Esophagus squamous epithelium (tissue), 5 donors: Measurements from ENCODE around the gene SOD2. TPM values are rescaled to one million over a fixed set of nuclear protein-coding genes. Genes with fewer than 3 reads are reported as not detected.
"Not testable (repeated sequence)": the region's sequence is repeated elsewhere in the genome, so short reads cannot be mapped to it uniquely, and the experiment has no call there.

Experiments used
- DNase-seq: peaks from one replicate; lab custom pipeline; 2025; lab: John Stamatoyannopoulos, UW
- H3K27ac ChIP-seq, 4 donors: fragments of 200-600 bp; sonication (generic); one replicate each; pipeline ENCODE4 v1.5.1; 2016 to 2019; ENCODE audit warnings: mild to moderate bottlenecking in 1 of 4
- H3K27me3 ChIP-seq, 4 donors: fragments of 200-600 bp; sonication (generic); 1 replicate in 3 of 4; 2 replicates in 1 of 4; pipeline versions ENCODE4 v1.5.1 to v1.6.0; 2017 to 2021; ENCODE audit warnings: antibody characterized with exemption in 1 of 4
- H3K36me3 ChIP-seq, 3 donors: fragments of 200-600 bp; sonication (generic); one replicate each; pipeline ENCODE4 v1.5.1; 2016 to 2019
- H3K4me1 ChIP-seq, 3 donors: fragments of 200-600 bp; sonication (generic); one replicate each; pipeline ENCODE4 v1.5.1; 2017 to 2019
- H3K4me3 ChIP-seq, 4 donors: fragments of 200-600 bp; sonication (generic); 1 replicate in 3 of 4; 2 replicates in 1 of 4; pipeline ENCODE4 v1.5.1; 2016 to 2019; ENCODE audit warnings: mild to moderate bottlenecking in 2 of 4, moderate library complexity in 1 of 4
- H3K9me3 ChIP-seq, 3 donors: fragments of 200-600 bp; sonication (generic); one replicate each; pipeline ENCODE4 v1.5.1; 2016 to 2019
- CTCF ChIP-seq, 6 experiments: fragments of 450-650 bp in 4 of 6; fragments of 200-600 bp in 2 of 6; sonication (generic) in 2 of 6; IDR thresholded peaks; one replicate each; pipeline ENCODE4 v1.5.1; 2016 to 2019; ENCODE audit warnings: antibody characterized with exemption in 6 of 6, mild to moderate bottlenecking in 4 of 6, moderate library complexity in 4 of 6
- POLR2A ChIP-seq, 4 donors: fragments of 450-650 bp; IDR thresholded peaks; one replicate each; pipeline ENCODE4 v1.6.1; 2017; ENCODE audit warnings: antibody characterized with exemption in 4 of 4, mild to moderate bottlenecking in 4 of 4, moderate library complexity in 3 of 4
- WGBS, 2 donors: methylation state at CpG; one replicate each; pipeline ENCODE4 v1.1.5; 2018; 5-methylcytosine and 5-hydroxymethylcytosine counted together
- intact Hi-C: fragments of 100-400 bp; cut with DNase I; formaldehyde crosslinking; loops from one replicate; pipeline ENCODE4 v1.15.0; 2022
- total RNA-seq, 4 donors: library from RNA; depleted of rRNA; stranded (reverse); fragments of >200 nt; gene quantifications; one replicate each; pipeline ENCODE4 v1.1.0, GENCODE V29; 2016
- donor health status: DM: yes; HTN: yes; CAD: no.

SOD2 gene
- total RNA-seq, 4 donors from 2014 or later: 227 to 792 (median 519) TPM

- no peak for DNase-seq
- Histone ChIP-seq H3K27me3 (no peaks in the 10 kb centered on the region), H3K36me3 (peaks cover 0 to 65% (median 14%) of the 10 kb centered on the region in 3 donors), H3K4me1 (peaks cover 0 to 58% (median 21%) of the 10 kb centered on the region in 3 donors), H3K4me3 (no peak overlapping the region), H3K9me3 (no peaks in the 10 kb centered on the region), H3K27ac (peak overlapping the region; percentile 24 to 76 (median 59))
- TF ChIP-seq CTCF (IDR thresholded peaks at IDR 0.05) (no peak), POLR2A (IDR thresholded peaks at IDR 0.05) (no peak)
- intact Hi-C loops: no loop called here
- 31 to 34% methylated on average over 5 of the region's 5 CpGs for WGBS, 2 donors
Measured at GRCh38 chr6:159679091-159680077, 13.7 kb downstream of the SOD2 start.

- peak overlapping the region in 3 of 4 donors; percentile 22 to 76 (median 63) for H3K27ac ChIP-seq
- H3K27me3 ChIP-seq: no peaks in the 10 kb centered on the region
- peaks cover 0 to 56% (median 14%) of the 10 kb centered on the region in 3 donors for H3K36me3 ChIP-seq
- 96% methylated on average over 3 of the region's 3 CpGs for WGBS, 2 donors
- H3K4me3 ChIP-seq: no peak overlapping the region
- intact Hi-C loops: no loop called here
- TF ChIP-seq POLR2A (IDR thresholded peaks at IDR 0.05) (no peak), CTCF (IDR thresholded peaks at IDR 0.05) (no peak)
- H3K4me1 ChIP-seq: peaks cover 0 to 58% (median 19%) of the 10 kb centered on the region in 3 donors
- no peaks in the 10 kb centered on the region for H3K9me3 ChIP-seq
- no peak for DNase-seq
Measured at GRCh38 chr6:159678574-159678973, 14.5 kb downstream of the SOD2 start.

- no peak overlapping the region for H3K4me3 ChIP-seq
- H3K4me1 ChIP-seq: peaks cover 0 to 49% (median 11%) of the 10 kb centered on the region in 3 donors
- no peak for DNase-seq
- H3K27me3 ChIP-seq: no peaks in the 10 kb centered on the region
- H3K9me3 ChIP-seq: no peaks in the 10 kb centered on the region
- H3K27ac ChIP-seq: no peak overlapping the region
- WGBS, 2 donors: 92 to 94% methylated on average over 5 of the region's 5 CpGs
- peaks cover 0 to 47% (median 14%) of the 10 kb centered on the region in 3 donors for H3K36me3 ChIP-seq
- TF ChIP-seq POLR2A (IDR thresholded peaks at IDR 0.05) (no peak), CTCF (IDR thresholded peaks at IDR 0.05) (no peak)
- intact Hi-C loops: no loop called here
Measured at GRCh38 chr6:159677506-159678165, 15.4 kb downstream of the SOD2 start.

- Histone ChIP-seq H3K4me3 (no peak overlapping the region), H3K9me3 (no peaks in the 10 kb centered on the region), H3K4me1 (peaks cover 0 to 42% (median 11%) of the 10 kb centered on the region in 3 donors), H3K27ac (no peak overlapping the region), H3K36me3 (peaks cover 0 to 41% (median 14%) of the 10 kb centered on the region in 3 donors), H3K27me3 (no peaks in the 10 kb centered on the region)
- 58 to 68% methylated on average over 6 of the region's 6 CpGs for WGBS, 2 donors
- no peak for TF ChIP-seq CTCF (IDR thresholded peaks at IDR 0.05)
- no peak for TF ChIP-seq POLR2A (IDR thresholded peaks at IDR 0.05)
- intact Hi-C loops: no loop called here
- no peak for DNase-seq
Measured at GRCh38 chr6:159676890-159677505, 16.0 kb downstream of the SOD2 start.

GRCh38 chr6:159676236-159676635 is 16.8 kb downstream of the SOD2 start:
- H3K27me3 ChIP-seq, H3K9me3 ChIP-seq, DNase-seq, H3K27ac ChIP-seq, intact Hi-C loops, H3K4me3 ChIP-seq: not testable (repeated sequence)
- 86 to 89% methylated on average over 4 of the region's 4 CpGs for WGBS, 2 donors
- H3K36me3 ChIP-seq: peaks cover 0 to 39% (median 14%) of the 10 kb centered on the region in 3 donors
- H3K4me1 ChIP-seq: peaks cover 0 to 35% (median 6%) of the 10 kb centered on the region in 3 donors
